ENCODE results near the gene LIPT2.

Gene LIPT2

GRCh38 chr11:74464746-74465145 is 28.8 kb downstream of the LIPT2 start:
- no peak for DNase-seq (ENCODE audit: low spot score)

DNA sequence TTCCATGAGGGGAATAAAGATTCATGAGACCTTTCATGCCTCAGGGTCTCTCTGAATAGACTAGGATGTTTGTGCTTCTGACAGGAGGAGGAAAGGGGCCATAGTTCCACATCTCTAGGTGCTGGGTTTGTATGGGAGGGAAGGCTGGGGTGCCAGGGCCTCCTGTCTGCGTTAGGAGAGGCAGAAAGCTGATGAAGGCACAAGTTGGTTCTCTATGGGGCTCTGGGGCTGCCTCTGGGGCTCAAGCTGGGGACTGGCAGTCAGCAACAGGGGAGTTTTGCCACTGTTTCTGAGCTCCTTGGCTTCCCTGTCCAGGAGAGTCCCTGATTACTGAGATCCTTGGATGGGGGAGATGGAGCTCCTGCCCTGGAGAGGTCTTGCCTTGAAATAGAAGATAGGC is 30.3 kb downstream of the LIPT2 start:
- DNase-seq (ENCODE audit: low spot score) = no peak

DNA sequence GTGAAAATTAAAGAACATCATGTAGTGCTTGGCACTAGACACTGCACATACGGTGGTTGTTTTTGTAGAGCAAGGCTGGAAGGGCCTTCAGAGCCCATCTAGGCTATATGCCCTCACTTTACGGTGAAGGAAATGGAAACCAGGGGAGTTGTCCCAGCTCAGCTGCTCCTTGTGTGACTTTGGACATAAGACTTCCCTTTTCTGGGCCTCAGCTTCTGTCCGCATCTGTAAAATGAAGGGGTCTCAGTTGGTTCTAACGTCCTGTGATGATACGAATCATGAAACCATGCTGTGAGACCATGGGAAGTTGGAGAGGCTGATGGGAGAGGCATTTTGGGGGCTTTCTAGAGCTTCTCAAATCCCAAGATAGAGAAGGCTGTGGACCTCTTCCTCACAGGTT is 30.9 kb downstream of the LIPT2 start:
- no peak for DNase-seq (ENCODE audit: low spot score)

- no peak for DNase-seq (ENCODE audit: low spot score)
Measured at GRCh38 chr11:74462009-74462408, 31.5 kb downstream of the LIPT2 start.

- no peak for DNase-seq (ENCODE audit: low spot score)
Measured at GRCh38 chr11:74460481-74461154, 32.9 kb downstream of the LIPT2 start.

DNA sequence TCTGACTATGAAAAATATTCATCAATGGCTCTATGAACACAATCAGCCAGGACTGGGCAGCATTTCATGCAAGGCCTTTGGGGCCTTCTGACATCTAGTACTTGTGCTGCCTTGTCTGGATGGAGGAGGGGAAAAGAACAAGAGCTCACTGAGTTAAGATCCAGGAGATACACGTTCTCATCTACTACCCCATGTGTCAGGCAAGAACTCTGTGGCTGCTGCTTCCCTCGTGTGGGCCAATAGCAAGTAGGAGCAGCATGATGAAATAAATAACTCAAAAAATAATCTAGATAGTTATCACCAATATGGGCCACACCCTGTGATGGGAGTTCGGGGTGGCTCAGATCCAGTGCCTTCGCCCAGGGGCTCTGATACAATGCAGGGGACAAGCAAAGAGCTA is 33.5 kb downstream of the LIPT2 start:
- DNase-seq (ENCODE audit: low spot score) = no peak

GRCh38 chr11:74459584-74459983 is 33.9 kb downstream of the LIPT2 start:
- no peak for DNase-seq (ENCODE audit: low spot score)

DNA sequence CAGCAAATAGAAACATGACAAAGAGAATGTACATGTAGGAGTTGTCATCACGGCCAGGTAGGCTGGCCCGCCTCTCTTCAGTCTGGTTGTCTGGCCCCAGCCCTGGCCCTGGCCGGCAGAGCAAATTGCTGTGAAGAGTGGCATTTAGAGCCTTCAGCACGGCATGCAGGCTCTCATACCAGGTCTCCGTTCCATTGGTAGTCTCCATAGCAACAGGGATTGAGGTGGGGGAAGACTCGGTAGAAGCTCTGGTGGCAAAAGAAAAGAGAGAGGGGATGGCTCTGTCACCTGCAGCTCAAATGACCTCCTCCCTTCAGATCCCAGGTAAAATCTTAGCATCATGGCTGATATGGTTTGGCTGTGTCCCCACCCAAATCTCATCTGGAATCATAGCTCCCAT is 36.2 kb downstream of the LIPT2 start:
- no peak for DNase-seq (ENCODE audit: low spot score)

DNA sequence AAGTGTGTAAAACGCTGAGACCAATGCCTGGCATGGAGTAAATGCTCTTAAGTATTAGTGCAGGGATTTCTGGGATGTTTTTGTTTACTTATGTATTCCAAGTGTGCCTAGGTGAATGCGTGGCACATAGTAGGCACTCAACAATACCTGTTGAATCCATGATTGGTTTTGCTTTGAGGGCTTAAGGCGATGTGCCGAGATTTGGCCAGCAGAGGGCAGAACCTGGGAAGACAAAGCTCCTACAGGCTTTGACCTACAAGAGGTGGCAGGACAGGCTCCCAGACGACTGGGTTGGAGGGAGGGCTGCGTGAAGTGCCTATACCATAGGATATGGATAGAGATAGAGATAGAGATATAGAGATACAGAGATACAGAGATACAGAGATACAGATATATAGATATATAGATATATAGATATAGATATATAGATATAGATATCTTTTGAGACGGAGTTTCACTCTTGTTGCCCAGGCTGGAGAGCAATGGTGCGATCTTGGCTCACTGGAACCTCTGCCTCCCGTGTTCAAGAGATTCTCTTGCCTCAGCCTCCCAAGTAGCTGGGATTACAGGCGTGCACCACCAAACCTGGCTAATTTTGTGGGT is 40.0 kb downstream of the LIPT2 start:
- DNase-seq (ENCODE audit: low spot score) = peak; percentile 52

DNA sequence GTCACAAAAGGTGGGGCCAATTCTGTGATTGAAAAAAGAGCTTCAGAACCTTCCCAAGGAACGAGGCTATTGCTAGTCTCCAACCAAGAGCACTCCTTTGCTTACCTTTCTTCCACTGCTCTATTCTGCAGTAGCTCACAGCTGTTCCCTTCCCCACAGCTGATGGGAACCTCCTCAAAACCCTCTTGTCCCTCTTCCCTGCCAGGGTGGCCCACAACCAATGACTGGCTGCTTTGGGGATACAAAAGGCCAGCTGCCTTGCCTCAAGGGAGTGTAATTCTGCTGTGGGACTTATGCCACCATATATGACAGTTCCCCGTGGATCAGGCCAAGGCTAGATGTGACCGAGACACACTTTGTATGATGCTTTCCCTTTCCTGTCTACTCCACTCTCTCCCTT is 41.2 kb downstream of the LIPT2 start:
- no peak for DNase-seq (ENCODE audit: low spot score)

DNA sequence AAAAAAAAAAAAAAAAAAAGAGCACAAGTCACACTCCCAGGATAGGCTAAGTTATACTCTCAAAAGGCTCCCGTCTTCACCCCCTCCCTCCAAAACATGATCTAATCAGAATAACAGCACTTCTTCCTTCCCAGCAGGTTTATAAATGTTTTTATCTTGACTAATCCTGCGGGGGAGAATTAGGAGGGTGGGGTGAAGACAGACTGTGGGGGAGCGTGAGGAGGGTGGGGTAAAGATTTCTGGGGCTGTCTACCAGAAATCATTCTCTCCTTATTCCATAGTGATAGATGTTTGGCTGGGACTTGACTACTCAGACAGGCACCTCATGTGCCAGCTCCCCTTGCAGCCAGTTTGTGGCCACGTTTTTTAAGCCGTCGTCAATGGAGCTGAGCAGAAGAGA is 43.2 kb downstream of the LIPT2 start:
- no peak for DNase-seq (ENCODE audit: low spot score)

DNA sequence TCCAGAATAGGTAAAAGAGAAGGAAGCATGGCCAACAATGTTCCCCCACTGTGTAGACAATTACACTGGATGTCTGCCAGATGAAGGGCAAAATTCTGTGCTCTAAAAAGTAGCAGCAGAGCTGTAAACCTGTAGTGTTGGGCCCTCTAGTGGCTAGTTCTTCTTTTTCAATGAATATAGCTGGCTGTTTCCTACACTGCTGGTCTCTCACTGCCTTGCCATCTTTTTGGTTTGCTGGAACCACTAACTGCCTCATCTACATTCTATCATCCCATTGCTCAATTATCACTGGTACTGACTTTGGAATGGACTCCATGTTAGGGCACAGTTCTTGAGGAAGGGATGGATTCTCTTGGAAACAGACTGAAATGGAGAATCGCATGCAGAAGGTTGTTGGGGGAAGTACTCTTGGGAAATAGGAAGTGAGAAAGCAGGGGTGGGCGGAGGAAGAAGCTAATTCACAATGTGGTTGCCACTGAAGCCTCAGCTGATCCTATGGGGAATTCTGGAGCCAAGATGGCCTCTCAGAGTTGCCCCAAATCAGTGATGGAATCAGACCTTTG is 44.1 kb downstream of the LIPT2 start:
- peak; percentile 93 for DNase-seq (ENCODE audit: low spot score)

DNA sequence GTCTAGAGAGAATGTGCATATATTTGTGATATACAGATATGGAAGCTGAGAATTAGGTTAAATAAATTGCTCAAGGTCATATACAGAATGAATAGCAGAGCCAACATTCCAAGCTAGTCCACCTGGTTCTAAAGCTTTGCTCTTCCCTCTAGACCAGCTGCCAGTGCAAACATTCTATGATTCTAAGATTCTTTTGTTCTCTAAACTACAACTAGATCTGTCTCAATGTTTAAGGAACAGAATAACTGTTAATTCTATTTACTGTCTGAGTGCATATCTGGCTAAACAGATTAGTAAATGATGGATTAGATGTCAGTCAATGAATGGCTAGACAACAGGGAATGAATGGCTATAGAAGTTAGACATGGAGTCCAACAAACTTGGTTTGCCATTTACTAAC is 45.8 kb downstream of the LIPT2 start:
- DNase-seq (ENCODE audit: low spot score) = no peak

GRCh38 chr11:74446532-74446938 is 47.0 kb downstream of the LIPT2 start:
- DNase-seq (ENCODE audit: low spot score) = no peak

- no peak for DNase-seq (ENCODE audit: low spot score)
Measured at GRCh38 chr11:74444173-74444826, 49.2 kb downstream of the LIPT2 start.

GRCh38 chr11:74443071-74443864 is 50.3 kb downstream of the LIPT2 start:
- DNase-seq (ENCODE audit: low spot score) = peak; percentile 63

- DNase-seq (ENCODE audit: low spot score) = no peak
Measured at GRCh38 chr11:74442636-74443035, 50.9 kb downstream of the LIPT2 start.
